Measurements from ENCODE around the gene CARS1.

Gene CARS1

GRCh38 chr11:3101921-3102640 is 44.9 kb upstream of the CARS1 start:
- H3K9ac ChIP-seq (ENCODE audit: low read depth, low read length, poor library complexity, severe bottlenecking), result no peak overlapping the region
- no peak overlapping the region for H3K4me3 ChIP-seq (ENCODE audit: low read length, poor library complexity, severe bottlenecking)
- no peak overlapping the region for H2AFZ ChIP-seq (ENCODE audit: low read length)
- no peak overlapping the region for H3K4me2 ChIP-seq (ENCODE audit: low read depth, low read length, poor library complexity, severe bottlenecking)
- H4K20me1 ChIP-seq (ENCODE audit: insufficient read depth, low read length, poor library complexity, severe bottlenecking), result no peaks in the 10 kb centered on the region
- H3K27me3 ChIP-seq (ENCODE audit: insufficient read depth, low read length, poor library complexity, severe bottlenecking), result no peaks in the 10 kb centered on the region
- no peaks in the 10 kb centered on the region for H3F3A ChIP-seq (ENCODE audit: low read depth)
- TF ChIP-seq EZH2phosphoT487 (IDR thresholded peaks at IDR 0.05; ENCODE audit: borderline replicate concordance) (no peak), CTCF (conservative IDR thresholded peaks at IDR 0.05; ENCODE audit: low read length) (no peak)
- H3K79me2 ChIP-seq (ENCODE audit: insufficient read depth, low read length), result no peaks in the 10 kb centered on the region
- peaks cover 5% of the 10 kb centered on the region; the same call in 1 of the 2 replicates for H3K36me3 ChIP-seq (ENCODE audit: insufficient read depth, low read length)
- H3K4me1 ChIP-seq (ENCODE audit: insufficient read depth, low read length, poor library complexity, severe bottlenecking), result no peaks in the 10 kb centered on the region
- no peaks in the 10 kb centered on the region for H3K9me2 ChIP-seq (replicated peaks; ENCODE audit: low read depth, low read length)
- H3K9me3 ChIP-seq (ENCODE audit: insufficient read depth, low read depth, low read length), result no peaks in the 10 kb centered on the region

DNA sequence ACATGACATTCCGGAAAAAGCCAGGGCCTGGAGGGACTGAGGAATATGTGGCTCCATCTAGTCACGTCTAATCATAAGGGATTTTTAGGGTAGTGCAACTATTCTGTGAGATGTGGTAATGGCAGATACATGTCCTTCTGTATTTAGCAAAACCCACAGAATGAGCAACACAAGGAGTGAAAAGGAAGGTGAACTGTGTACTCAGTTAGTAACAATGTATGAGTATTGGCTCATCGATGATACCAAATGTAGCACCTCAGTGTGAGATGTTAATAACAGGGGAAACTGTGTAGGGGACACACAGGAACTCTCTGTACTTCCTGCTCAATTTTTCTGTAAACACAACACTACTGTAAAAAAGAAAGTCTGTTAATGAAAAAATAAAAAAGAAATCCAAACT is 42.0 kb upstream of the CARS1 start:
- Histone ChIP-seq H3K4me3 (ENCODE audit: low read length, poor library complexity, severe bottlenecking) (no peak overlapping the region), H3K79me2 (ENCODE audit: insufficient read depth, low read length) (no peaks in the 10 kb centered on the region), H3K4me1 (ENCODE audit: insufficient read depth, low read length, poor library complexity, severe bottlenecking) (no peaks in the 10 kb centered on the region), H3K36me3 (ENCODE audit: insufficient read depth, low read length) (peaks cover 5% of the 10 kb centered on the region; the same call in 1 of the 2 replicates), H3K27me3 (ENCODE audit: insufficient read depth, low read length, poor library complexity, severe bottlenecking) (no peaks in the 10 kb centered on the region), H2AFZ (ENCODE audit: low read length) (no peak overlapping the region), H4K20me1 (ENCODE audit: insufficient read depth, low read length, poor library complexity, severe bottlenecking) (no peaks in the 10 kb centered on the region), H3K4me2 (ENCODE audit: low read depth, low read length, poor library complexity, severe bottlenecking) (no peak overlapping the region), H3K9ac (ENCODE audit: low read depth, low read length, poor library complexity, severe bottlenecking) (no peak overlapping the region), H3F3A (ENCODE audit: low read depth) (no peaks in the 10 kb centered on the region), H3K9me2 (replicated peaks; ENCODE audit: low read depth, low read length) (no peaks in the 10 kb centered on the region), H3K9me3 (ENCODE audit: insufficient read depth, low read depth, low read length) (no peaks in the 10 kb centered on the region)
- TF ChIP-seq EZH2phosphoT487 (IDR thresholded peaks at IDR 0.05; ENCODE audit: borderline replicate concordance) (no peak), CTCF (conservative IDR thresholded peaks at IDR 0.05; ENCODE audit: low read length) (no peak)

GRCh38 chr11:3096909-3097530 is 39.8 kb upstream of the CARS1 start:
- no peak overlapping the region for H3K4me2 ChIP-seq (ENCODE audit: low read depth, low read length, poor library complexity, severe bottlenecking)
- no peaks in the 10 kb centered on the region for H3K79me2 ChIP-seq (ENCODE audit: insufficient read depth, low read length)
- no peaks in the 10 kb centered on the region for H4K20me1 ChIP-seq (ENCODE audit: insufficient read depth, low read length, poor library complexity, severe bottlenecking)
- no peaks in the 10 kb centered on the region for H3K27me3 ChIP-seq (ENCODE audit: insufficient read depth, low read length, poor library complexity, severe bottlenecking)
- H3K9ac ChIP-seq (ENCODE audit: low read depth, low read length, poor library complexity, severe bottlenecking), result no peak overlapping the region
- no peaks in the 10 kb centered on the region for H3K9me2 ChIP-seq (replicated peaks; ENCODE audit: low read depth, low read length)
- no peaks in the 10 kb centered on the region for H3K4me1 ChIP-seq (ENCODE audit: insufficient read depth, low read length, poor library complexity, severe bottlenecking)
- no peak overlapping the region for H2AFZ ChIP-seq (ENCODE audit: low read length)
- TF ChIP-seq EZH2phosphoT487 (IDR thresholded peaks at IDR 0.05; ENCODE audit: borderline replicate concordance), result no peak
- H3K4me3 ChIP-seq (ENCODE audit: low read length, poor library complexity, severe bottlenecking), result no peak overlapping the region
- no peaks in the 10 kb centered on the region for H3K9me3 ChIP-seq (ENCODE audit: insufficient read depth, low read depth, low read length)
- peaks cover 5% of the 10 kb centered on the region; the same call in 1 of the 2 replicates for H3K36me3 ChIP-seq (ENCODE audit: insufficient read depth, low read length)
- no peaks in the 10 kb centered on the region for H3F3A ChIP-seq (ENCODE audit: low read depth)
